ENCODE measurements around the gene RASGRF1.

DNA sequence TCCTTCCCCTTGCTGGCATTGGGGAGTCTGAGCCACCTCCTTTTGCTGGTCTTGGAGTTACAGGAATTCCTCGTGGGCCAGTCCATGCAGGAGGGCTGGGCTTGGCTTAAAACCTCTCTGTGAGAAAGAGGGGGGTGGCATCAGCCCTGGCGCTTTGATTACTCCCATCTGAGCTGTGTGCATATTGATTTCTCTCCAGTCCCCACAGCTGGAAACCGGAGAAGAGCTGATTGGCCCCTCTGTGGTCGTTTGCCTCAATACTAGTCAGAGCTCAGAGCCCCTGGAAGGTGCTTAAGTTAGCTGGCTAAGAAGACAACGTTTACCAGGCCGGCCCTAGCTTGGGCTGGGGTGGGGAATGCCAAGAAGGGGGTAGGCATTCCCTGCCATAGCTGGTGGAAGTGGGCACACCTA, 4.0 kb upstream of the RASGRF1 start:
- TF ChIP-seq, protein P1, sequence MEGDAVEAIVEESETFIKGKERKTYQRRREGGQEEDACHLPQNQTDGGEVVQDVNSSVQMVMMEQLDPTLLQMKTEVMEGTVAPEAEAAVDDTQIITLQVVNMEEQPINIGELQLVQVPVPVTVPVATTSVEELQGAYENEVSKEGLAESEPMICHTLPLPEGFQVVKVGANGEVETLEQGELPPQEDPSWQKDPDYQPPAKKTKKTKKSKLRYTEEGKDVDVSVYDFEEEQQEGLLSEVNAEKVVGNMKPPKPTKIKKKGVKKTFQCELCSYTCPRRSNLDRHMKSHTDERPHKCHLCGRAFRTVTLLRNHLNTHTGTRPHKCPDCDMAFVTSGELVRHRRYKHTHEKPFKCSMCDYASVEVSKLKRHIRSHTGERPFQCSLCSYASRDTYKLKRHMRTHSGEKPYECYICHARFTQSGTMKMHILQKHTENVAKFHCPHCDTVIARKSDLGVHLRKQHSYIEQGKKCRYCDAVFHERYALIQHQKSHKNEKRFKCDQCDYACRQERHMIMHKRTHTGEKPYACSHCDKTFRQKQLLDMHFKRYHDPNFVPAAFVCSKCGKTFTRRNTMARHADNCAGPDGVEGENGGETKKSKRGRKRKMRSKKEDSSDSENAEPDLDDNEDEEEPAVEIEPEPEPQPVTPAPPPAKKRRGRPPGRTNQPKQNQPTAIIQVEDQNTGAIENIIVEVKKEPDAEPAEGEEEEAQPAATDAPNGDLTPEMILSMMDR (IDR thresholded peaks at IDR 0.05), result no peak
- no peak for TF ChIP-seq POLR2A (IDR thresholded peaks at IDR 0.05)

Data from adrenal gland (tissue), 5 donors.